Liver (tissue), 9 donors: ENCODE results near the gene ABTB2. TPM values are rescaled to one million over a fixed set of nuclear protein-coding genes. Genes with fewer than 3 reads are reported as not detected.

ENCODE experiments used
- DNase-seq: peaks from one replicate; pipeline ENCODE4 v3.0.0-alpha.2; 2017; ENCODE audit warnings: low spot score
- H3K27ac ChIP-seq, 2 donors: one replicate each; pipeline ENCODE4 v1.7.0; 2013; ENCODE audit warnings: inconsistent platforms in 2 of 2, low read length in 2 of 2, control low read depth in 1 of 2, low read depth in 1 of 2, mild to moderate bottlenecking in 1 of 2
- H3K27me3 ChIP-seq, 4 donors: one replicate each; pipeline versions ENCODE4 v1.6.1 to v1.7.0; 2013; ENCODE audit warnings: low read length in 3 of 4, inconsistent platforms in 1 of 4, mild to moderate bottlenecking in 1 of 4, moderate library complexity in 1 of 4; ENCODE audit not compliant: control insufficient read depth in 4 of 4, insufficient read depth in 4 of 4
- H3K36me3 ChIP-seq, 4 donors: one replicate each; pipeline versions ENCODE4 v1.6.1 to v1.7.0; 2013; ENCODE audit warnings: low read length in 3 of 4, mild to moderate bottlenecking in 3 of 4, low read depth in 1 of 4, moderate library complexity in 1 of 4; ENCODE audit not compliant: control insufficient read depth in 4 of 4, insufficient read depth in 3 of 4
- H3K4me1 ChIP-seq, 4 donors: one replicate each; pipeline versions ENCODE4 v1.6.1 to v1.7.0; 2013; ENCODE audit warnings: low read length in 3 of 4, mild to moderate bottlenecking in 3 of 4, moderate library complexity in 1 of 4; ENCODE audit not compliant: control insufficient read depth in 4 of 4, insufficient read depth in 4 of 4
- H3K4me3 ChIP-seq, 3 donors: one replicate each; pipeline versions ENCODE4 v1.6.1 to v1.7.0; 2013; ENCODE audit warnings: low read length in 3 of 3, control low read depth in 1 of 3, low read depth in 1 of 3, mild to moderate bottlenecking in 1 of 3
- H3K9ac ChIP-seq, 2 donors: one replicate each; pipeline ENCODE4 v1.7.0; 2013; ENCODE audit warnings: low read length in 2 of 2, mild to moderate bottlenecking in 2 of 2, moderate library complexity in 2 of 2, control low read depth in 1 of 2, low read depth in 1 of 2
- H3K9me3 ChIP-seq, 4 donors: one replicate each; pipeline versions ENCODE4 v1.6.1 to v1.7.0; 2013; ENCODE audit warnings: low read length in 3 of 4; ENCODE audit not compliant: control insufficient read depth in 4 of 4
- ATF3 ChIP-seq: IDR thresholded peaks from 2 replicates; pipeline ENCODE4 v1.6.1; 2016; ENCODE audit warnings: antibody characterized with exemption
- CTCF ChIP-seq: fragments of 150-350 bp; IDR thresholded peaks from 2 replicates; pipeline ENCODE4 v1.5.1; 2017; ENCODE audit warnings: improper control_type of control experiment, low read depth, low read length; ENCODE audit not compliant: missing input control
- EGR1 ChIP-seq, 2 donors: IDR thresholded peaks; 2 replicates each; pipeline ENCODE4 v1.6.1; 2016 to 2018; ENCODE audit warnings: antibody characterized with exemption in 2 of 2, low read depth in 2 of 2
- FOXA1 ChIP-seq: IDR thresholded peaks from 2 replicates; pipeline ENCODE4 v1.6.1; 2016; ENCODE audit warnings: antibody characterized with exemption
- FOXA2 ChIP-seq: IDR thresholded peaks from 2 replicates; pipeline ENCODE4 v1.6.1; 2016; ENCODE audit warnings: antibody characterized with exemption
- GABPA ChIP-seq, 2 donors: IDR thresholded peaks in 1 of 2; conservative IDR thresholded peaks in 1 of 2; 2 replicates each; pipeline ENCODE4 v1.6.1; 2016; ENCODE audit warnings: antibody characterized with exemption in 2 of 2, mild to moderate bottlenecking in 1 of 2, moderate library complexity in 1 of 2
- HNF4A ChIP-seq, 2 donors: conservative IDR thresholded peaks; 2 replicates each; pipeline ENCODE4 v1.6.1; 2016; ENCODE audit warnings: antibody characterized with exemption in 2 of 2, mild to moderate bottlenecking in 2 of 2
- HNF4G ChIP-seq: IDR thresholded peaks from 2 replicates; pipeline ENCODE4 v1.6.1; 2016; ENCODE audit warnings: antibody characterized with exemption
- JUND ChIP-seq, 2 donors: IDR thresholded peaks; 2 replicates each; pipeline ENCODE4 v1.6.1; 2016; ENCODE audit warnings: antibody characterized with exemption in 2 of 2
- MAX ChIP-seq: IDR thresholded peaks from 2 replicates; pipeline ENCODE4 v1.6.1; 2016; ENCODE audit warnings: antibody characterized with exemption
- NR2F2 ChIP-seq: IDR thresholded peaks from 2 replicates; pipeline ENCODE4 v1.6.1; 2016; ENCODE audit warnings: antibody characterized with exemption
- RAD21 ChIP-seq, 2 donors: IDR thresholded peaks; 2 replicates each; pipeline ENCODE4 v1.6.1; 2016; ENCODE audit warnings: antibody characterized with exemption in 2 of 2, mild to moderate bottlenecking in 2 of 2
- REST ChIP-seq: IDR thresholded peaks from 2 replicates; pipeline ENCODE4 v1.6.1; 2016; ENCODE audit warnings: antibody characterized with exemption, mild to moderate bottlenecking
- RXRA ChIP-seq, 2 donors: IDR thresholded peaks; 2 replicates each; pipeline ENCODE4 v1.6.1; 2017 to 2018; ENCODE audit warnings: antibody characterized with exemption in 2 of 2, mild to moderate bottlenecking in 1 of 2
- SP1 ChIP-seq: IDR thresholded peaks from 2 replicates; pipeline ENCODE4 v1.6.1; 2018; ENCODE audit warnings: antibody characterized with exemption, mild to moderate bottlenecking
- TAF1 ChIP-seq: conservative IDR thresholded peaks from 2 replicates; pipeline ENCODE4 v1.6.1; 2016; ENCODE audit warnings: antibody characterized with exemption, mild to moderate bottlenecking
- YY1 ChIP-seq: IDR thresholded peaks from 2 replicates; pipeline ENCODE4 v1.6.1; 2016; ENCODE audit warnings: antibody characterized with exemption, mild to moderate bottlenecking
- ZBTB33 ChIP-seq: IDR thresholded peaks from 2 replicates; pipeline ENCODE4 v1.6.1; 2016; ENCODE audit warnings: antibody characterized with exemption
- WGBS: extraction: QIAGEN DNeasy Blood & Tissue Kit; methylation state at CpG from one replicate; pipeline ENCODE4 v1.1.7; 2013; 5-methylcytosine and 5-hydroxymethylcytosine counted together
- polyA plus RNA-seq, 2 donors: library from polyadenylated mRNA; stranded (reverse) in 1 of 2; unstranded in 1 of 2; fragments of 200-250 nt in 1 of 2; fragments of >200 nt in 1 of 2; fragmentation: Nextera tagmentation in 1 of 2; extraction: Ambion mirVana in 1 of 2; gene quantifications; one replicate each; pipeline versions ENCODE4 v1.2.1 to v1.2.3, GENCODE V29; 2013 to 2015
- total RNA-seq, 2 donors: library from RNA; depleted of rRNA; stranded (reverse); fragments of >200 nt; gene quantifications; one replicate each; pipeline ENCODE4 v1.2.3, GENCODE V29; 2014
- donor health status: healthy.
- donor health status: healthy.
- donor health status: healthy.
- donor health status: healthy.
- donor health status: healthy.

ABTB2 gene
- total and polyA plus RNA-seq, 4 donors, result 2.4 to 8.9 (median 6.1) TPM

- Histone ChIP-seq H3K4me1 (no peaks in the 10 kb centered on the region), H3K27ac (no peak overlapping the region), H3K9ac (no peak overlapping the region), H3K9me3 (no peaks in the 10 kb centered on the region), H3K27me3 (no peaks in the 10 kb centered on the region), H3K4me3 (no peak overlapping the region), H3K36me3 (peaks cover 0 to 8% (median 5%) of the 10 kb centered on the region in 4 donors)
- TF ChIP-seq FOXA1 (no peak), NR2F2 (no peak), HNF4G (no peak), JUND (IDR thresholded peaks at IDR 0.05) (no peak), YY1 (no peak), MAX (no peak), CTCF (no peak), RXRA (IDR thresholded peaks at IDR 0.05) (no peak), SP1 (no peak), FOXA2 (no peak), RAD21 (IDR thresholded peaks at IDR 0.05) (no peak), GABPA (IDR thresholded peaks at IDR 0.05 in 1 of 2, conservative IDR thresholded peaks at IDR 0.05 in 1 of 2) (no peak), ZBTB33 (no peak), HNF4A (conservative IDR thresholded peaks at IDR 0.05) (no peak), TAF1 (no peak), ATF3 (no peak), REST (no peak), EGR1 (IDR thresholded peaks at IDR 0.05; ENCODE audit: low read depth in 2 of 2) (no peak)
- no peak for DNase-seq
- WGBS, result 89% methylated on average over 3 of the region's 3 CpGs
Observed at GRCh38 chr11:34201129-34201528, 156.7 kb downstream of the ABTB2 start.
